Stimulated activated CD4-positive, alpha-beta T cell treated with anti-CD3 and anti-CD28 coated beads, TNF-alpha, amount 100 ng/mL, for 48 hours (primary cell): ENCODE results near the gene CCDC150.
"Not testable (repeated sequence)": the region's sequence is repeated elsewhere in the genome, so short reads cannot be mapped to it uniquely, and the experiment has no call there.

ENCODE experiments used
- DNase-seq, 3 donors: peaks; one replicate each; pipeline ENCODE4 v3.0.0-alpha.2; 2020; ENCODE audit warnings: low read depth in 3 of 3

Gene CCDC150

GRCh38 chr2:196635156-196635555 lies 4.4 kb upstream of the CCDC150 start:
- no peak for DNase-seq

DNA sequence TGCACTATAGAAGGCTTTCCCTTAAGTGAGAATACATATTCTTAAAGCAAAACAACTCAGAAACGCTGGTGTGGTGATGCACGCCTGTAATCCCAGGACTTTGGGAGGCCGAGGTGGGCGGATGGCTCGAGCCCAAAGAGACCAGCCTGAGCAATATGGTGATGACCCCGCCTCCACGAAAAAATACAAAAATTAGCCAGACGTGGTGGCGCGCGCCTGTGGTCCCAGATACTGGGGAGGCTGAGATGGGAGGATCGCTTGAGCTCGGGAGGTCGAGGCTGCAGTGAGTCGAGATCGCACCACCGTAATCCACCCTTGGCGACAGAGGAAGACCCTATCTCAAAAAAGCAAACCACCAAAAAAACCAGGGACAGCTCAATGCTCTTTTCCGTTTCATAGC lies 750 bp upstream of the CCDC150 start:
- no peak for DNase-seq

- no peak for DNase-seq
Observed at GRCh38 chr2:196640031-196640548, 575 bp downstream of the CCDC150 start.

DNA sequence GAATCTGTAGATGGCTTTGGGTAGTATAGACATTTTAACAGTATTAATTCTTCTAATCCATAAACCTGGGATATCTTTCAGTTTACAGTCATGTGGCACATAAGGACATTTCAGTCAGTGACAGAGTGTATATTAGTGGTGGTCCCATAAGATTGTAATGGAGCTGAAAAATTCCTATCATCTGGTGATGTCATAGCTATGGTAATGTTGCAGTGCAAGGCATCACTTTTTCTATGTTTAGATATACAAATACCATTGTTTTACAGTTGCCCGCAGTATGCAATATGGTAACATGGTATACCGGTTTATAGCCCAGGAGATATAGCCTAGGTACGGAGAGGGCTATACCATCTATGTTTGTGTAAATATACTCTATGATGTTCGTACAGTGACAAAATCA lies 9.7 kb downstream of the CCDC150 start:
- no peak for DNase-seq

GRCh38 chr2:196651387-196652094 lies 12.0 kb downstream of the CCDC150 start:
- DNase-seq, result no peak

GRCh38 chr2:196652869-196653268 lies 13.4 kb downstream of the CCDC150 start:
- no peak for DNase-seq

GRCh38 chr2:196653843-196654242 lies 14.3 kb downstream of the CCDC150 start:
- no peak for DNase-seq

- DNase-seq, result no peak
Observed at GRCh38 chr2:196655761-196656160, 16.2 kb downstream of the CCDC150 start.

DNA sequence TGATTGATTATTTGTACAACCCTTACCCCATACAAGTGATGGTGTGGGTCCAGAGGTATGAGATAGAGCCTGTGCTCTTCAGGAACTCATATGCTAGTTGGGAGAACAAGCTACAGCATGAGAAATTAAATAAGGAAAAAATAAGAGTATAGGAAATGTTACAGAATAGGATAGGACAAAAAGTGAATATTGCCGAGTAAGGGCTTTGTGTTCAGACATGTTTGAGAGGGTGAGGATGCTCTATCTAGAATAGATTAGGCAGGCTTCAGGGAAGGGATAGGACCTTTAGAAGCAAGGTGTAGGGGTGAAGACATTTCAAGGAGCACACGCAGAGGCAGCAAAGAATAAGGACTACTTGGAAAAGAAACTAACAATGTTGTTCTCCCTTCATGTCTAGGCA lies 17.8 kb downstream of the CCDC150 start:
- no peak for DNase-seq

DNA sequence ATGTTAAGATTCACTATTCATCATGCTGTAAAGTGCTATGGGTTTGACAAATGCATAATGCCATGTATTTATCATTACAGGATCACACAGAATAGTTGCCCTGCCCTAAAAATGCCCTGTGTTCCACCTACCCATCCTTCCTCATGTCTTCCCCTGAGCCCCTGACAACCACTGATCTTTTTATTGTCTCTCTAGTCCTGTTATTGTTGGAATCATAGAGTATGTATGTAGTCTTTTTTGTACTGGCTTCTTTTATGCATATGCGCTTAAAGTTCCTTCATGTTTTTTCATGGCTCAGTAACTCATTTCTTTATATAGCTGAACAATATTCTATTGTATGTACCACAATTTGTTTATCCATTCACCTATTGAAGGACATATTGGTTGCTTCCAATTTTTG lies 20.3 kb downstream of the CCDC150 start:
- DNase-seq, result no peak

DNA sequence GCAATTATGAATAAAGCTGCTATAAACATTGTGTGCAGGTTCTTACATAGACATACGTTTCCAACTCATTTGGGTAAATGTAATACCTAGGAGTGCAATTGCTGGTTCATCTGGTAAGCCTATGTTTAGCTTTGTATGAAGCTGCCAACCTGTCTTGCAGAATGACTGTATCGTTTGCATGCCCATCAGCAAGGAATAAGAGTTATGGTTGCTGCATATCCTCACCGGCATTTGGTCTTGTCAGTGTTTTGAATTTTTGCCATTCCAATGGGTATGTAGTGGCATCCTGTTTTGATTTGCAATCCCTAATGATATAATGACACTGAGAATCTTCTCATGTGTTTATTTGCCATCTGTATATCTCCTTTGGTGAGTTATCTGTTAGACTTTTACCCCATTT lies 20.7 kb downstream of the CCDC150 start:
- DNase-seq, result no peak

DNA sequence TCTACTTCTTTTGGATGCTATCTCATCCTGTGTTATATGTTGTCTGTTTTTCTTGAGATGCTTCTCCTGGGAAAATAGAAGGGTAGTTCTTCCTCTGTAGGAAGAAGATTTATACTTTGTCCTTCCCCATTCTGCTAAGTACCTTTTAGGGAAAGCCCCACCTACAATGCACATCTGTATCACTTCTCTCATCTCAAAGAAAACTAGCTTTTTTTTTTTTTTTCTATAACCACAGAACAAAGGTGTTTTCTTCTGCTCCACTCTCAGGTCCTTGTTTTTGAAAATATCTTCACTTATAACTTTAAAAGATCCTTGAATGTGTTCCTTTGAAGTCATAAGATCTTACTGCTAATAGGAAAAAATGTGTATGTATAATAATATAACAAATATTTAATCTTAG lies 30.8 kb downstream of the CCDC150 start:
- DNase-seq, result no peak

GRCh38 chr2:196675963-196676362 lies 36.4 kb downstream of the CCDC150 start:
- DNase-seq, result no peak

DNA sequence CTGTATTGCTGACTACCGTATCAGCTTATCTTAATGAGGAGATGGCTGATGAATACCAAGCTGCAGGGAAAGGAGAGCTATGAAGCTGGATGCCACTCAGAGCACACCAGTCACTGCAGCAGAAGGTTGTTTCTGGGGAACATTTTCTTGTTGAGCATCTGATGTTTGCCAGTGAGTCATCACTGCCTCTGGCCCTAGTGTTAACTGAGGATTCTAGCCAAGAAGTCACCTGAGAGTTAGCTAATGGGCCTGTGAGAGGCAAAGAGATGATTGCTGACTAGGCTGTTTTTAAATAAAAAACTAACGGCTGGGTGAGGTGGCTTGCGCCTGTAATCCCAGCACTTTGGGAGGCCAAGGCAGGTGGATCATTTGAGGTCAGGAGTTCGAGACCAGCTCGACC lies 37.9 kb downstream of the CCDC150 start:
- DNase-seq, result no peak

- DNase-seq, result no peak
Observed at GRCh38 chr2:196679368-196679767, 39.9 kb downstream of the CCDC150 start.

DNA sequence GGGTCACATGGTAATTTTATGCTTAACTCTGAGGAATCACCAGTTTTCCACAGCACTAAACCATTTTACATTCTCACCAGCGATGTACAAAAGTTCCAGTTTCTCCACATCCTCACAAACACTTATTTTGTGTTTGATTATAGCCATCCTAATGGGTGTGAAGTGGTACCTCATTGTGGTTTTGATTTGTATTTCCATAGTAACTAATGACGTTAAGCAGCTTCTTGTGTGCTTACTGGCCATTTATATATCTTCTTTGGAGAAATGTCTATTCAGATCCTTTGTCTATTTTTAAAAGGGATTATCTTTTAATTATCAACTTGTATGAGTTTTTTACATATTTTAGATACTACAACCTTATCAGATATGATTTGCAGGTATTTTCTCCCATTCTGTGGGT lies 42.0 kb downstream of the CCDC150 start:
- DNase-seq, result no peak

DNA sequence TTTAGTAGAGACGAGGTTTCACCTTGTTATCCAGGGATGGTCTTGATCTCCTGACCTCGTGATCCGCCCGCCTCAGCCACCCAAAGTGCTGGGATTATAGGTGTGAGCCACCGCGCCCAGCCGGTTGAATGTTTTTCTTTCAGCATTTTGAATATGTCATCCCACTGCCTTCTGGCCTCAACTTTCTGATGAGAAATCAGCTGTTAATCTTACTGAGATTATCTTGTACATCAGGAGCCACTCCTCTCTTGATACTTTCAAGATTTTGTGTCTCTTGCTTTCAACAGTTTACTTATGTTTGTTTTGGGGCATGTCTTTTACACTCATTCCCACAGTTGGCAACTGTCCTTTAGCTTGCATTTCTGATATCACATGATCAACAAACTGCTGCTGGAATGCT lies 46.3 kb downstream of the CCDC150 start:
- DNase-seq, result no peak

- not testable (repeated sequence) for DNase-seq
Observed at GRCh38 chr2:196686737-196687136, 47.2 kb downstream of the CCDC150 start.

DNA sequence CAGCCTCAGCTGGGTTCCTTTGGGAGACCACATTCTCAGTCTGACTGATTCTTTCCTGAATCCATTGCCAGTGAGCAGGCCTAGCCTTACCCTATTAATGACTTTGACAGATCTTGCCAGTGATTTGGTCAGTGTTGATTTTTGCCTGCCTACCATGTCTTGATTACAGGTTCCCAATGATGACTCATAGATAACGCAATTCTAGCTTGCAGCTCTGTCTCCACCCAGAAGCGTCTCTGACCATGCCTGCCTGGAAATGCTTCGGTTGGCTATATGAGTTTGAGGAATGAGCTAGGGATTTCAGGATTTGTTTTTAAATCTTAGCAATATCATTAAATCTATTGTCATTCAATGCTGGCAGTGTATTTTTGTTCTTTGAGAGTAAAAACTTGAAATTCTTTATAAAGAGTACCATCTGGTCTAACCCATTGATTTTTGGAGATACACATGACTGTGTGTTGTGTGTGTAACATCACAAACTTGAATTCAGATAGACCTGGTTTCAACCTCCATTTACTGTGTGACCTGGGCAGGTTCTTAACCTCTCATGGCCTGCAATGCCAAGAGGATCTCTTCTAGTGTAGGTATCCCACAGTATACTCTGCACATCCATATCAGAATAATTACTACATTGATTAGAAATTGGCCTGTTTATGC lies 57.0 kb downstream of the CCDC150 start:
- no peak for DNase-seq

- DNase-seq, result no peak
Observed at GRCh38 chr2:196697825-196698224, 58.3 kb downstream of the CCDC150 start.

- no peak for DNase-seq
Observed at GRCh38 chr2:196702641-196703040, 63.1 kb downstream of the CCDC150 start.

DNA sequence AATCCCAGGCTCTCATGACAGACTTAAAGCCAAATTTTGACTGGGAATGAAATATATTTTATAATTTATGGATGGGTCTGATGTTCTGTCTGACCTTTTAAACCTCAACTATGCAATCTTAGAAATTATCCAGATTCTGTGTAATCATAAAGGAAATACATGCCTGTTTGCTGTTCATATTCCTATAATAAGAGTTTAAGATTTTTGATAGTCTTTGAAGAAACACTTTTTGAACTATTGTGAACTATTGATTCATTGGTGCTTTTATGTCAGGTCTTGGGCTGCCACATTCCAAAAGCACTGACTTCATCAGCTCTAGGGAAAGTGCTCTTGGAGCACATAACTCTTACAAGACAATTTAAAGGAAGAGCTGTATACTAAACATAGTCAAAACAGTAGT lies 64.2 kb downstream of the CCDC150 start:
- DNase-seq, result no peak

DNA sequence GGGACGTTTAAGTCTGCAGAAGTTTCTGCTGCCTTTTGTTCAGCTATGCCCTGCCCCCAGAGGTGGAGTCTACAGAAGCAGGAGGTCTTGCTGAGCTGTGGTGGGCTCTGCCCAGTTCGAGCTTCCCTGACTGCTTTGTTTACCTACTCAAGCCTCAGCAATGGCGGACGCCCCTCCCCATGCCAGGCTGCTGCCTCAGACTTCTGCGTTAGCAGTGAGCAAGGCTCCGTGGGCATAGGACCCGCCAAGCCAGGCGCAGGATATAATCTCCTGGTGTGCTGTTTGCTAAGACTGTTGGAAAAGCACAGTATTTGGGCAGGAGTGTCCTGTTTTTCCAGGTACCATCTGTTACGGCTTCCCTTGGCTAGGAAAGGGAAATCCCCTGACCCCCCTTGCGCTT lies 70.5 kb downstream of the CCDC150 start:
- not testable (repeated sequence) for DNase-seq
